ENCODE measurements around the gene FAF2. TPM values are rescaled to one million over a fixed set of nuclear protein-coding genes. Genes with fewer than 3 reads are reported as not detected.

Gene FAF2
- total RNA-seq, 2 donors from 2014 or later = 36.0 to 37.0 TPM

DNA sequence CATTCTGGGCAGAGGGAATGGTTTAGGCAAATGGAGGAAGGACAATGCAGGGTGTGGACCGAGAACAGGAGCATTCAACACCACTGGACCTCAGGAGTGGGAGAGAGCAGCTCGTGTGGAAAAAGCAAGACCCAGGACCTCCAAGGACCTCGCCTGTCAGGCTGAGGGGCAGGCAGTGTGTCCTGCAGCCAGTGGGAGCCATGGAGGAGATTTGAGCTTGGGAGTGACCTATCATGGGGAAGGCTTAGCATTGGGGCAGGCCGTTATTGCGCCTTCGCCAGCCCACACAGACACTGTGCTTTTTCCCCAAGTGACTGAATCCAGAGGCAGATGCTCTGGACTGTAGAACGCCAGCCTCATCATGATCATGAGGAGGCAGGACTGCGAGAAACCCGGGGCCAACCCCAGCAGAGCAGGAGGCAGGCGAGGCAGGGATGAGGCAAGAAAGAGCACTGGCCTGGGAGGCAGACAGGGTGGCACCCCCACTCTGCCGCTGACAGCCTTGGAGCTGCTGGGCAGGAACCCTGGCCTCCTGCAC is 104.2 kb downstream of the FAF2 start:
- intact Hi-C loops (cut with DNase I) = no loop called here
- Histone ChIP-seq H3K27ac (no peak overlapping the region), H3K4me3 (no peak overlapping the region), H3K9me3 (no peaks in the 10 kb centered on the region), H3K36me3 (no peaks in the 10 kb centered on the region), H3K27me3 (no peaks in the 10 kb centered on the region), H3K4me1 (peaks cover 15% of the 10 kb centered on the region), H3K9ac (ENCODE audit: low read depth in 2 of 2, low read length in 2 of 2) (no peak overlapping the region)
- DNase-seq = no peak
- TF ChIP-seq, protein P1, sequence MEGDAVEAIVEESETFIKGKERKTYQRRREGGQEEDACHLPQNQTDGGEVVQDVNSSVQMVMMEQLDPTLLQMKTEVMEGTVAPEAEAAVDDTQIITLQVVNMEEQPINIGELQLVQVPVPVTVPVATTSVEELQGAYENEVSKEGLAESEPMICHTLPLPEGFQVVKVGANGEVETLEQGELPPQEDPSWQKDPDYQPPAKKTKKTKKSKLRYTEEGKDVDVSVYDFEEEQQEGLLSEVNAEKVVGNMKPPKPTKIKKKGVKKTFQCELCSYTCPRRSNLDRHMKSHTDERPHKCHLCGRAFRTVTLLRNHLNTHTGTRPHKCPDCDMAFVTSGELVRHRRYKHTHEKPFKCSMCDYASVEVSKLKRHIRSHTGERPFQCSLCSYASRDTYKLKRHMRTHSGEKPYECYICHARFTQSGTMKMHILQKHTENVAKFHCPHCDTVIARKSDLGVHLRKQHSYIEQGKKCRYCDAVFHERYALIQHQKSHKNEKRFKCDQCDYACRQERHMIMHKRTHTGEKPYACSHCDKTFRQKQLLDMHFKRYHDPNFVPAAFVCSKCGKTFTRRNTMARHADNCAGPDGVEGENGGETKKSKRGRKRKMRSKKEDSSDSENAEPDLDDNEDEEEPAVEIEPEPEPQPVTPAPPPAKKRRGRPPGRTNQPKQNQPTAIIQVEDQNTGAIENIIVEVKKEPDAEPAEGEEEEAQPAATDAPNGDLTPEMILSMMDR (IDR thresholded peaks at IDR 0.05) = no peak

DNA sequence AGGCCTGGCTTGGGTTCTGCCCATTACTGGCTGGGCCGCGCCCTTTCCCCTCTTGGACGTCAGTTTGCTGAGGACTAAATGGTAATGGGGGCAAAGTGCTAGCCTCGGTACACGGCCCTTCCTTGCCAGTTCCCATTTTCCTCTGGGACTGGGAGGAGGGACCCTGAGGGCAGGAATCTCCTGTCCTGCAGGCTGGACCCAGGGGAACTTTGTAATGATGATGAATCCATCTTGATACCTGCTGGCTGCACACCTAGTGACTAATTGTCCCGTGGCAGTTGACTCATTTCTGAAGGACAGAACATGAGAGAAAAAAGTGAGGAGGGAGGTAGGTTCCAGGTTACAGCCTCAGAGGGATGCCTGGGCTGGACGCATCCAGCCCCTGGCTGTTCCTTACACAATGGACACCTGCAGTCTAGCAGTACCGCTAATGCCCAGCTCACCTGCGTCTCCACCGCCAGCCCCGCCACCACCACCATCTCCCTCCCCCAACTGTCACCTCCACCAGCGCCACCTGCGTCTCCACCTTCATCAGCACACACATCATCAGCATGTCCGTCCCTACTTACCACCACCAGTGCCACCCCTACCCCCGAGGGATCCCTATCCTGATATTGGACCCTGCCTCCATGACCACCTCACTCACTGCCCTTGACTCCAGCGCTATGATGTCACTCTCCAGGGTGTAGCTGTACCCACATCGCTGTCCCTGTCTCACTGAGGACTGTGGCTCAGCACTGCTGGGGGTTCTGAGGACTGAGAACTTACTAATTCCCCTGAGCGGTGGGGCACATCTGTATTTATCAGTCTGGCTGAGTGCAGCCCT is 105.3 kb downstream of the FAF2 start:
- Histone ChIP-seq H3K4me1 (peaks cover 8% of the 10 kb centered on the region), H3K9ac (ENCODE audit: low read depth in 2 of 2, low read length in 2 of 2) (peak overlapping the region in 1 of 2 donors; percentile 12), H3K9me3 (no peaks in the 10 kb centered on the region), H3K4me3 (no peak overlapping the region), H3K27me3 (no peaks in the 10 kb centered on the region), H3K27ac (no peak overlapping the region), H3K36me3 (no peaks in the 10 kb centered on the region)
- TF ChIP-seq, protein P1 (IDR thresholded peaks at IDR 0.05) = no peak
- no peak for DNase-seq
- intact Hi-C loops (cut with DNase I) = no loop called here

DNA sequence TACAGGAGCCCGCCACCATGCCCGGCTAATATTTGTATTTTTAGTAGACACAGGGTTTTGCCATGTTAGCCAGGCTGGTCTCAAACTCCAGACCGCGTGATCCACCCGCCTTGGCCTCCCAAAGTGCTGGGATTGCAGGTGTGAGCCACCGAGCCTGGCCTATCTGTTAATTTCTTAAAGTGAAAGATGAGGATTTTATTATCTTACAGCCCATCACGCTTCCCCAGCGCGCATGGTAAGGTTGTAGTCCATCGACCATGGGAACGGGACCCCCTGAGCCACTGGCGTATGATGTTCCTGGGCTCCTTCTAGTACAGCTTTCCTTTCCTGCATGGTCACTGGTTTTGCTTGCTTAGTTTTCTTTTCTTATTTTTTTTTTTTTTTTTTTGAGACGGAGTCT is 109.7 kb downstream of the FAF2 start:
- Histone ChIP-seq H3K4me3 (no peak overlapping the region), H3K27me3 (no peaks in the 10 kb centered on the region), H3K36me3 (no peaks in the 10 kb centered on the region), H3K9me3 (no peaks in the 10 kb centered on the region), H3K27ac (no peak overlapping the region), H3K9ac (ENCODE audit: low read depth in 2 of 2, low read length in 2 of 2) (no peak overlapping the region), H3K4me1 (no peaks in the 10 kb centered on the region)
- TF ChIP-seq, protein P1 (IDR thresholded peaks at IDR 0.05) = no peak
- intact Hi-C loops (cut with DNase I) = no loop called here
- DNase-seq = no peak

Other genes with a start within 250 kb of the FAF2 start
- gene SIMC1, start 210.0 kb upstream of the FAF2 start, total RNA-seq = 10 to 100 TPM; 23.9 to 24.4 TPM
- 10 to 100 TPM; 57.4 to 89.1 TPM for gene KIAA1191, start 86.6 kb upstream of the FAF2 start, total RNA-seq
- gene ARL10, start 82.9 kb upstream of the FAF2 start, total RNA-seq = 1 to 10 TPM; 1.3 to 2.8 TPM
- gene NOP16, start 59.8 kb upstream of the FAF2 start, total RNA-seq = 10 to 100 TPM; 17.1 to 45.7 TPM
- 100 to 1,000 TPM; 173 to 227 TPM for gene HIGD2A, start 59.6 kb upstream of the FAF2 start, total RNA-seq
- gene CLTB, start 31.8 kb upstream of the FAF2 start, total RNA-seq = 100 to 1,000 TPM; 181 to 263 TPM
- gene RNF44, start 89.0 kb downstream of the FAF2 start, total RNA-seq = 10 to 100 TPM; 58.2 to 67.5 TPM
- 10 to 100 TPM; 42.8 to 60.2 TPM for gene CDHR2, start 101.0 kb downstream of the FAF2 start, total RNA-seq
- 1 to 10 TPM; 2.1 to 3.1 TPM for gene GPRIN1, start 161.8 kb downstream of the FAF2 start, total RNA-seq
- gene SNCB, start 182.1 kb downstream of the FAF2 start, total RNA-seq = not detected
- gene EIF4E1B, start 182.3 kb downstream of the FAF2 start, total RNA-seq = not detected
- 10 to 100 TPM; 30.5 to 36.1 TPM for gene TSPAN17, start 199.1 kb downstream of the FAF2 start, total RNA-seq

Measured in colonic mucosa (tissue), 4 donors.